H1 (cell line): ENCODE measurements around the gene INPP5K. TPM values are rescaled to one million over a fixed set of nuclear protein-coding genes. Genes with fewer than 3 reads are reported as not detected.

ENCODE experiments used
- polyA plus RNA-seq, 7 experiments: library from polyadenylated mRNA; depleted of rRNA in 3 of 7; stranded (reverse) in 5 of 7; unstranded in 2 of 7; fragments of >200 nt in 5 of 7; fragments of 200-250 nt in 2 of 7; gene quantifications; 1 replicate in 5 of 7; 2 replicates in 1 of 7; 4 replicates in 1 of 7; pipeline versions ENCODE4 v1.2.1 to v1.2.3, GENCODE V29; 2011 to 2013; ENCODE audit warnings: missing spikeins in 2 of 7, mixed read lengths in 2 of 7
- total RNA-seq: library from RNA; stranded (reverse); fragmentation: NEBNext Ultra II Directional; extraction: Animal tissue kit (Norgen Biotek cat#: 25700); gene quantifications from 2 replicates; pipeline ENCODE4 v1.2.1, GENCODE V29; 2021
- TF ChIP-seq, protein P1 (sequence below): fragments of 300-600 bp; sonication (generic); IDR thresholded peaks from 2 replicates; pipeline ENCODE4 v1.7.1; 2012; ENCODE audit warnings: low read length, moderate library complexity, mild to moderate bottlenecking, inconsistent platforms; ENCODE audit not compliant: insufficient replicate concordance

The INPP5K gene
- total and polyA plus RNA-seq, 2 of the 8 experiments (the other 6 are each of a cell fraction or from before 2014, with no cell fraction given), result 21.0 to 24.1 TPM

DNA sequence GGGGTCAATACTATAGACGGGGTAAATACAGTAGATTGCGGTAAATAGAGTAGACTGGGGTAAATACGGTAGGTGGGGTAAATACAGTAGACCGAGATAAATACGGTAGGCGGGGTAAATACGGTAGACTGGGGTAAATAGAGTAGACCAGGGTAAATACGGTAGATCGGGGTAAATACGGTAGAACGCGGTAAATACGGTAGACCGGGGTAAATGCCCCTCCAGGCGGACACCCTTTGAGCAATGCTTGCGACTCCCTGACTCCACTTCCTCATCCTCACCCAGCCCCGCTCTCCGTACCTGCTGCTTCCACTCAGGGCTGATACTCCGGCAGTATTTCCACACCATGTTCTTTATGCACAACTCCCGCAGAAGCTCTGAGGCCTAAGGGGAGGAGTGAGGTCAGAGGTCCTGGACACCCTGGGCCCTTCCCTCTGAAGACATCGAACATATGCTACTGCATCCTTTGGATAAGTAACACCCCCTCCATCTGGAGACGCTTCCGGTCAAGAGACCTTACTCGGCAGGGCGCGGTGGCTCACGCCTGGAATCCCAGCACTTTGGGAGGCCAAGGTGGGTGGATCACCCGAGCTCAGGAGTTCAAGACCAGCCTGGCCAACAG is 47.1 kb downstream of the INPP5K start (continued):
- TF ChIP-seq, protein P1, sequence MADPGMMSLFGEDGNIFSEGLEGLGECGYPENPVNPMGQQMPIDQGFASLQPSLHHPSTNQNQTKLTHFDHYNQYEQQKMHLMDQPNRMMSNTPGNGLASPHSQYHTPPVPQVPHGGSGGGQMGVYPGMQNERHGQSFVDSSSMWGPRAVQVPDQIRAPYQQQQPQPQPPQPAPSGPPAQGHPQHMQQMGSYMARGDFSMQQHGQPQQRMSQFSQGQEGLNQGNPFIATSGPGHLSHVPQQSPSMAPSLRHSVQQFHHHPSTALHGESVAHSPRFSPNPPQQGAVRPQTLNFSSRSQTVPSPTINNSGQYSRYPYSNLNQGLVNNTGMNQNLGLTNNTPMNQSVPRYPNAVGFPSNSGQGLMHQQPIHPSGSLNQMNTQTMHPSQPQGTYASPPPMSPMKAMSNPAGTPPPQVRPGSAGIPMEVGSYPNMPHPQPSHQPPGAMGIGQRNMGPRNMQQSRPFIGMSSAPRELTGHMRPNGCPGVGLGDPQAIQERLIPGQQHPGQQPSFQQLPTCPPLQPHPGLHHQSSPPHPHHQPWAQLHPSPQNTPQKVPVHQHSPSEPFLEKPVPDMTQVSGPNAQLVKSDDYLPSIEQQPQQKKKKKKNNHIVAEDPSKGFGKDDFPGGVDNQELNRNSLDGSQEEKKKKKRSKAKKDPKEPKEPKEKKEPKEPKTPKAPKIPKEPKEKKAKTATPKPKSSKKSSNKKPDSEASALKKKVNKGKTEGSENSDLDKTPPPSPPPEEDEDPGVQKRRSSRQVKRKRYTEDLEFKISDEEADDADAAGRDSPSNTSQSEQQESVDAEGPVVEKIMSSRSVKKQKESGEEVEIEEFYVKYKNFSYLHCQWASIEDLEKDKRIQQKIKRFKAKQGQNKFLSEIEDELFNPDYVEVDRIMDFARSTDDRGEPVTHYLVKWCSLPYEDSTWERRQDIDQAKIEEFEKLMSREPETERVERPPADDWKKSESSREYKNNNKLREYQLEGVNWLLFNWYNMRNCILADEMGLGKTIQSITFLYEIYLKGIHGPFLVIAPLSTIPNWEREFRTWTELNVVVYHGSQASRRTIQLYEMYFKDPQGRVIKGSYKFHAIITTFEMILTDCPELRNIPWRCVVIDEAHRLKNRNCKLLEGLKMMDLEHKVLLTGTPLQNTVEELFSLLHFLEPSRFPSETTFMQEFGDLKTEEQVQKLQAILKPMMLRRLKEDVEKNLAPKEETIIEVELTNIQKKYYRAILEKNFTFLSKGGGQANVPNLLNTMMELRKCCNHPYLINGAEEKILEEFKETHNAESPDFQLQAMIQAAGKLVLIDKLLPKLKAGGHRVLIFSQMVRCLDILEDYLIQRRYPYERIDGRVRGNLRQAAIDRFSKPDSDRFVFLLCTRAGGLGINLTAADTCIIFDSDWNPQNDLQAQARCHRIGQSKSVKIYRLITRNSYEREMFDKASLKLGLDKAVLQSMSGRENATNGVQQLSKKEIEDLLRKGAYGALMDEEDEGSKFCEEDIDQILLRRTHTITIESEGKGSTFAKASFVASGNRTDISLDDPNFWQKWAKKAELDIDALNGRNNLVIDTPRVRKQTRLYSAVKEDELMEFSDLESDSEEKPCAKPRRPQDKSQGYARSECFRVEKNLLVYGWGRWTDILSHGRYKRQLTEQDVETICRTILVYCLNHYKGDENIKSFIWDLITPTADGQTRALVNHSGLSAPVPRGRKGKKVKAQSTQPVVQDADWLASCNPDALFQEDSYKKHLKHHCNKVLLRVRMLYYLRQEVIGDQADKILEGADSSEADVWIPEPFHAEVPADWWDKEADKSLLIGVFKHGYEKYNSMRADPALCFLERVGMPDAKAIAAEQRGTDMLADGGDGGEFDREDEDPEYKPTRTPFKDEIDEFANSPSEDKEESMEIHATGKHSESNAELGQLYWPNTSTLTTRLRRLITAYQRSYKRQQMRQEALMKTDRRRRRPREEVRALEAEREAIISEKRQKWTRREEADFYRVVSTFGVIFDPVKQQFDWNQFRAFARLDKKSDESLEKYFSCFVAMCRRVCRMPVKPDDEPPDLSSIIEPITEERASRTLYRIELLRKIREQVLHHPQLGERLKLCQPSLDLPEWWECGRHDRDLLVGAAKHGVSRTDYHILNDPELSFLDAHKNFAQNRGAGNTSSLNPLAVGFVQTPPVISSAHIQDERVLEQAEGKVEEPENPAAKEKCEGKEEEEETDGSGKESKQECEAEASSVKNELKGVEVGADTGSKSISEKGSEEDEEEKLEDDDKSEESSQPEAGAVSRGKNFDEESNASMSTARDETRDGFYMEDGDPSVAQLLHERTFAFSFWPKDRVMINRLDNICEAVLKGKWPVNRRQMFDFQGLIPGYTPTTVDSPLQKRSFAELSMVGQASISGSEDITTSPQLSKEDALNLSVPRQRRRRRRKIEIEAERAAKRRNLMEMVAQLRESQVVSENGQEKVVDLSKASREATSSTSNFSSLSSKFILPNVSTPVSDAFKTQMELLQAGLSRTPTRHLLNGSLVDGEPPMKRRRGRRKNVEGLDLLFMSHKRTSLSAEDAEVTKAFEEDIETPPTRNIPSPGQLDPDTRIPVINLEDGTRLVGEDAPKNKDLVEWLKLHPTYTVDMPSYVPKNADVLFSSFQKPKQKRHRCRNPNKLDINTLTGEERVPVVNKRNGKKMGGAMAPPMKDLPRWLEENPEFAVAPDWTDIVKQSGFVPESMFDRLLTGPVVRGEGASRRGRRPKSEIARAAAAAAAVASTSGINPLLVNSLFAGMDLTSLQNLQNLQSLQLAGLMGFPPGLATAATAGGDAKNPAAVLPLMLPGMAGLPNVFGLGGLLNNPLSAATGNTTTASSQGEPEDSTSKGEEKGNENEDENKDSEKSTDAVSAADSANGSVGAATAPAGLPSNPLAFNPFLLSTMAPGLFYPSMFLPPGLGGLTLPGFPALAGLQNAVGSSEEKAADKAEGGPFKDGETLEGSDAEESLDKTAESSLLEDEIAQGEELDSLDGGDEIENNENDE, result peak; percentile 100
